CD4-positive, alpha-beta T cell (primary cell): ENCODE results near the gene SEMA6B. TPM values are rescaled to one million over a fixed set of nuclear protein-coding genes. Genes with fewer than 3 reads are reported as not detected.

Experiments
- ATAC-seq: fragments of 200-7000 bp; cut with Tn5 transposase; one replicate; pipeline ENCODE4 v1.10.0; 2022; ENCODE audit warnings: mild to moderate bottlenecking; ENCODE audit not compliant: poor library complexity
- CTCF ChIA-PET: fragments of 350-600 bp; sonication (Branson Sonifier 250); formaldehyde crosslinking; loops from one replicate; lab custom pipeline; 2021; ENCODE audit warnings: antibody characterized with exemption, inconsistent platforms; lab: Charles Lee
- POLR2A ChIA-PET: fragments of 350-600 bp; sonication (Branson Sonifier 250); formaldehyde crosslinking; loops from one replicate; lab custom pipeline; 2021; ENCODE audit warnings: antibody characterized with exemption, inconsistent platforms; lab: Charles Lee
- DNase-seq, 14 experiments: peaks; one replicate each; pipeline ENCODE4 v3.0.0-alpha.2; 2013 to 2020; ENCODE audit warnings: mixed read lengths in 2 of 14
- H3K27ac ChIP-seq, 2 donors: one replicate each; pipeline versions ENCODE4 v1.5.1 to v1.7.0; 2013; ENCODE audit warnings: low read length in 2 of 2, low read depth in 1 of 2, mild to moderate bottlenecking in 1 of 2
- H3K27me3 ChIP-seq, 2 experiments: 1 replicate in 1 of 2; 2 replicates in 1 of 2; pipeline versions ENCODE4 v1.6.1 to v1.7.0; 2013; ENCODE audit warnings: low read length in 2 of 2, control low read depth in 1 of 2, mild to moderate bottlenecking in 1 of 2, moderate library complexity in 1 of 2; ENCODE audit not compliant: insufficient read depth in 2 of 2, control insufficient read depth in 1 of 2
- H3K36me3 ChIP-seq: one replicate; pipeline ENCODE4 v1.6.1; 2013; ENCODE audit warnings: low read length, control low read depth; ENCODE audit not compliant: insufficient read depth
- H3K4me1 ChIP-seq: one replicate; pipeline ENCODE4 v1.6.1; 2013; ENCODE audit warnings: low read length, control low read depth; ENCODE audit not compliant: insufficient read depth
- H3K4me3 ChIP-seq: one replicate; pipeline ENCODE4 v1.5.1; 2013; ENCODE audit warnings: mild to moderate bottlenecking, low read length, moderate library complexity
- H3K9me3 ChIP-seq, 2 experiments: 1 replicate in 1 of 2; 2 replicates in 1 of 2; pipeline versions ENCODE4 v1.6.1 to v1.7.0; 2013; ENCODE audit warnings: low read length in 2 of 2, mild to moderate bottlenecking in 2 of 2, control low read depth in 1 of 2, moderate library complexity in 1 of 2; ENCODE audit not compliant: control insufficient read depth in 1 of 2, insufficient read depth in 1 of 2
- H3K27ac Mint-ChIP-seq: one replicate; pipeline ENCODE4 v1.8.0; 2020; ENCODE audit warnings: mixed read lengths
- H3K27me3 Mint-ChIP-seq: one replicate; pipeline ENCODE4 v1.8.0; 2021; ENCODE audit warnings: mixed read lengths
- H3K36me3 Mint-ChIP-seq: one replicate; pipeline ENCODE4 v1.8.0; 2021; ENCODE audit warnings: low read depth, mixed read lengths
- H3K4me1 Mint-ChIP-seq: one replicate; pipeline ENCODE4 v1.8.0; 2021; ENCODE audit warnings: low read depth, mixed read lengths
- H3K4me3 Mint-ChIP-seq: one replicate; pipeline ENCODE4 v1.8.0; 2020; ENCODE audit warnings: mild to moderate bottlenecking, mixed read lengths
- H3K9me3 Mint-ChIP-seq: one replicate; pipeline ENCODE4 v1.8.0; 2020; ENCODE audit warnings: mixed read lengths
- CTCF ChIP-seq: fragments of 200-600 bp; IDR thresholded peaks from one replicate; pipeline ENCODE4 v1.8.0; 2022; ENCODE audit warnings: antibody characterized with exemption, mild to moderate bottlenecking
- intact Hi-C, 2 experiments: fragments of 100-400 bp; cut with DNase I in 1 of 2; cut with micrococcal nuclease in 1 of 2; formaldehyde crosslinking; loops; one replicate each; pipeline versions ENCODE4 v1.15.1 to v1.9.0; 2023 to 2025; cut with DNase I, micrococcal nuclease
- total RNA-seq, 174 experiments: library from RNA in 2 of 174; stranded (reverse) in 2 of 174; gene quantifications; one replicate each; pipeline ENCODE4 v1.2.3 and lab custom pipeline; 2021 to 2026

The SEMA6B gene
- total RNA-seq, 2 experiments from 2014 or later, result 0.14 to 0.17 TPM

GRCh38 chr19:4550018-4550417, 9.5 kb downstream of the SEMA6B start:
- no peaks in the 10 kb centered on the region for H3K4me1 Mint-ChIP-seq
- TF ChIP-seq CTCF, result no peak
- ATAC-seq (no peak), DNase-seq (no peak)
- CTCF ChIA-PET, result no interaction called here
- Histone ChIP-seq H3K4me1 (no peaks in the 10 kb centered on the region), H3K9me3 (peaks cover 0 to 8% of the 10 kb centered on the region in 2 experiments), H3K27me3 (no peaks in the 10 kb centered on the region), H3K27ac (no peak overlapping the region), H3K36me3 (no peaks in the 10 kb centered on the region), H3K4me3 (no peak overlapping the region)
- no peaks in the 10 kb centered on the region for H3K9me3 Mint-ChIP-seq
- peaks cover 9% of the 10 kb centered on the region for H3K27me3 Mint-ChIP-seq
- H3K27ac Mint-ChIP-seq, result no peak overlapping the region
- POLR2A ChIA-PET, result no interaction called here
- intact Hi-C loops, result no loop called here
- no peak overlapping the region for H3K4me3 Mint-ChIP-seq
- no peaks in the 10 kb centered on the region for H3K36me3 Mint-ChIP-seq

- H3K36me3 Mint-ChIP-seq, result no peaks in the 10 kb centered on the region
These were observed 11.3 kb downstream of the SEMA6B start for GRCh38 chr19:4548238-4548584.

GRCh38 chr19:4547303-4548237, 11.9 kb downstream of the SEMA6B start:
- Histone ChIP-seq H3K27ac (no peak overlapping the region), H3K4me1 (no peaks in the 10 kb centered on the region), H3K27me3 (no peaks in the 10 kb centered on the region), H3K36me3 (no peaks in the 10 kb centered on the region), H3K9me3 (peaks cover 0 to 8% of the 10 kb centered on the region in 2 experiments), H3K4me3 (no peak overlapping the region)
- H3K27ac Mint-ChIP-seq, result no peak overlapping the region
- H3K27me3 Mint-ChIP-seq, result peaks cover 5% of the 10 kb centered on the region
- no peaks in the 10 kb centered on the region for H3K36me3 Mint-ChIP-seq
- no peaks in the 10 kb centered on the region for H3K4me1 Mint-ChIP-seq
- intact Hi-C loops, result no loop called here
- CTCF ChIA-PET, result no interaction called here
- ATAC-seq, result no peak
- peak in 3 of 14 experiments; percentile 12 to 37 (median 30) for DNase-seq
- TF ChIP-seq CTCF, result no peak
- POLR2A ChIA-PET, result no interaction called here
- no peak overlapping the region for H3K4me3 Mint-ChIP-seq
- no peaks in the 10 kb centered on the region for H3K9me3 Mint-ChIP-seq

More at GRCh38 chr19:4548238-4548584, 11.3 kb downstream of the SEMA6B start:
- no peaks in the 10 kb centered on the region for H3K9me3 Mint-ChIP-seq
- POLR2A ChIA-PET, result no interaction called here
- TF ChIP-seq CTCF, result no peak
- H3K27ac Mint-ChIP-seq, result no peak overlapping the region
- no peaks in the 10 kb centered on the region for H3K36me3 ChIP-seq
- intact Hi-C loops, result no loop called here
- ATAC-seq (no peak), DNase-seq (no peak)
- no peak overlapping the region for H3K27ac ChIP-seq
- no peak overlapping the region for H3K4me3 ChIP-seq
- H3K4me1 Mint-ChIP-seq, result no peaks in the 10 kb centered on the region
- no peaks in the 10 kb centered on the region for H3K4me1 ChIP-seq
- H3K27me3 Mint-ChIP-seq, result peaks cover 9% of the 10 kb centered on the region
- H3K9me3 ChIP-seq, result peaks cover 0 to 8% of the 10 kb centered on the region in 2 experiments
- no peak overlapping the region for H3K4me3 Mint-ChIP-seq
- H3K27me3 ChIP-seq, result no peaks in the 10 kb centered on the region
- CTCF ChIA-PET, result no interaction called here
